H1 (cell line): ENCODE results near the gene SPG11. TPM values are rescaled to one million over a fixed set of nuclear protein-coding genes. Genes with fewer than 3 reads are reported as not detected.

Experiments used
- CTCF ChIA-PET: fragments of 300-600 bp; sonication (Branson Sonifier 250); formaldehyde crosslinking; loops from one replicate; lab custom pipeline; 2021; ENCODE audit not compliant: partially characterized antibody; lab: Charles Lee
- POLR2A ChIA-PET: fragments of 300-600 bp; sonication (Branson Sonifier 250); formaldehyde crosslinking; loops from one replicate; lab custom pipeline; 2021; ENCODE audit warnings: inconsistent platforms; ENCODE audit not compliant: partially characterized antibody; lab: Charles Lee
- DNase-seq, 2 experiments: peaks; one replicate each; pipeline versions ENCODE4 v3.0.0 to v3.0.0-alpha.2; 2010 to 2022; ENCODE audit warnings: low spot score in 2 of 2, low read depth in 1 of 2, mixed read lengths in 1 of 2
- FAIRE-seq: peaks from 2 replicates; lab custom pipeline; 2011; peaks lifted over from hg19 to GRCh38; lab: Jason Lieb, UNC
- H2AFZ ChIP-seq: 2 replicates; pipeline ENCODE4 v1.8.1; 2012; ENCODE audit warnings: low read length, inconsistent platforms
- H2AK5ac ChIP-seq: 2 replicates; pipeline ENCODE4 v1.6.1; 2013; ENCODE audit warnings: low read depth, low read length
- H2BK120ac ChIP-seq: replicated peaks from 2 replicates; pipeline ENCODE3; 2013; ENCODE audit warnings: low read depth, low read length, inconsistent platforms
- H2BK12ac ChIP-seq: 2 replicates; pipeline ENCODE4 v1.6.1; 2013; ENCODE audit warnings: low read depth, low read length
- H2BK15ac ChIP-seq: 2 replicates; pipeline ENCODE4 v1.6.1; 2013; ENCODE audit warnings: low read length
- H2BK20ac ChIP-seq: 2 replicates; pipeline ENCODE4 v1.6.1; 2013; ENCODE audit warnings: low read length
- H2BK5ac ChIP-seq: 2 replicates; pipeline ENCODE4 v1.6.1; 2013; ENCODE audit warnings: low read depth, low read length
- H3K14ac ChIP-seq: 2 replicates; pipeline ENCODE4 v1.6.1; 2013; ENCODE audit warnings: inconsistent platforms; ENCODE audit not compliant: insufficient read length
- H3K18ac ChIP-seq: 2 replicates; pipeline ENCODE4 v1.6.1; 2013; ENCODE audit warnings: low read length; ENCODE audit errors: extremely low read depth
- H3K23ac ChIP-seq: 2 replicates; pipeline ENCODE4 v1.6.1; 2013; ENCODE audit warnings: inconsistent platforms; ENCODE audit not compliant: insufficient read length
- H3K23me2 ChIP-seq: 2 replicates; pipeline ENCODE4 v1.6.1; 2013; ENCODE audit warnings: low read depth, low read length
- H3K27ac ChIP-seq: 2 replicates; pipeline ENCODE4 v1.6.1; 2011; ENCODE audit warnings: low read depth, low read length, inconsistent platforms
- H3K27me3 ChIP-seq, 4 experiments: replicated peaks in 1 of 4; 1 replicate in 1 of 4; 2 replicates in 3 of 4; pipeline versions ENCODE4 v1.6.1 to v1.8.1; 2011 to 2013; ENCODE audit warnings: low read length in 3 of 4, mild to moderate bottlenecking in 3 of 4, inconsistent platforms in 2 of 4, mixed read lengths in 2 of 4, moderate library complexity in 1 of 4; ENCODE audit not compliant: control insufficient read depth in 3 of 4, insufficient read depth in 3 of 4; ENCODE audit errors: extremely low read depth in 1 of 4
- H3K36me3 ChIP-seq, 4 experiments: 2 replicates each; pipeline versions ENCODE4 v1.6.1 to v1.8.1; 2011 to 2013; ENCODE audit warnings: mild to moderate bottlenecking in 4 of 4, low read length in 3 of 4, moderate library complexity in 2 of 4, control low read depth in 1 of 4, inconsistent platforms in 1 of 4; ENCODE audit not compliant: insufficient read depth in 4 of 4, control insufficient read depth in 2 of 4
- H3K4ac ChIP-seq: replicated peaks from 2 replicates; pipeline ENCODE3; 2013; ENCODE audit warnings: low read length, low read depth, mixed read lengths, inconsistent platforms; ENCODE audit not compliant: insufficient read length
- H3K4me1 ChIP-seq, 4 experiments: replicated peaks in 1 of 4; 1 replicate in 1 of 4; 2 replicates in 3 of 4; pipeline versions ENCODE4 v1.6.1 to v1.8.1; 2011 to 2013; ENCODE audit warnings: low read length in 3 of 4, inconsistent platforms in 2 of 4, mixed read lengths in 1 of 4; ENCODE audit not compliant: insufficient read depth in 4 of 4, control insufficient read depth in 3 of 4
- H3K4me2 ChIP-seq, 2 experiments: 2 replicates each; pipeline versions ENCODE4 v1.6.1 to v1.8.1; 2011 to 2013; ENCODE audit warnings: low read depth in 2 of 2, low read length in 2 of 2, control low read depth in 1 of 2, inconsistent platforms in 1 of 2, mild to moderate bottlenecking in 1 of 2; ENCODE audit not compliant: insufficient read depth in 1 of 2
- H3K4me3 ChIP-seq, 4 experiments: fragments of 200-600, 300-600 bp in 1 of 4; sonication (generic), shearing (Covaris generic), sonication (Bioruptor Twin) in 1 of 4; 2 replicates each; pipeline versions ENCODE4 v1.5.1 to v1.8.1; 2011 to 2016; ENCODE audit warnings: low read length in 4 of 4, low read depth in 3 of 4, control low read depth in 2 of 4, inconsistent platforms in 2 of 4, mild to moderate bottlenecking in 2 of 4, mixed read lengths in 1 of 4, moderate library complexity in 1 of 4; ENCODE audit not compliant: insufficient read depth in 2 of 4; ENCODE audit errors: extremely low read depth in 1 of 4
- H3K56ac ChIP-seq: replicated peaks from 2 replicates; pipeline ENCODE3; 2013; ENCODE audit warnings: low read depth, mild to moderate bottlenecking, mixed read lengths, low read length, inconsistent platforms; ENCODE audit not compliant: insufficient read length
- H3K79me1 ChIP-seq: 2 replicates; pipeline ENCODE4 v1.6.1; 2013; ENCODE audit warnings: low read depth, low read length, control low read depth
- H3K79me2 ChIP-seq, 2 experiments: 2 replicates each; pipeline versions ENCODE4 v1.6.1 to v1.8.1; 2012 to 2013; ENCODE audit warnings: low read length in 2 of 2, mild to moderate bottlenecking in 2 of 2, inconsistent platforms in 1 of 2; ENCODE audit not compliant: insufficient read depth in 2 of 2, control insufficient read depth in 1 of 2
- H3K9ac ChIP-seq, 4 experiments: replicated peaks in 1 of 4; 1 replicate in 1 of 4; 2 replicates in 3 of 4; pipeline versions ENCODE4 v1.6.1 to v1.8.1; 2011 to 2013; ENCODE audit warnings: low read depth in 3 of 4, low read length in 3 of 4, control low read depth in 2 of 4, mild to moderate bottlenecking in 2 of 4, moderate library complexity in 2 of 4, inconsistent platforms in 1 of 4; ENCODE audit errors: extremely low read depth in 1 of 4
- H3K9me3 ChIP-seq, 2 experiments: 2 replicates each; pipeline versions ENCODE4 v1.6.1 to v1.8.1; 2012 to 2013; ENCODE audit warnings: mild to moderate bottlenecking in 2 of 2, moderate library complexity in 2 of 2, control low read depth in 1 of 2, inconsistent platforms in 1 of 2, low read depth in 1 of 2, low read length in 1 of 2, mixed read lengths in 1 of 2; ENCODE audit not compliant: insufficient read depth in 2 of 2
- H4K20me1 ChIP-seq, 2 experiments: replicated peaks in 1 of 2; 2 replicates each; pipeline versions ENCODE3 to v1.8.1; 2011 to 2013; ENCODE audit warnings: inconsistent platforms in 2 of 2, low read length in 2 of 2, mild to moderate bottlenecking in 1 of 2; ENCODE audit not compliant: insufficient read depth in 2 of 2, control insufficient read depth in 1 of 2
- H4K5ac ChIP-seq: 2 replicates; pipeline ENCODE4 v1.6.1; 2013; ENCODE audit warnings: low read length, low read depth, mixed read lengths, inconsistent platforms; ENCODE audit not compliant: insufficient read length
- H4K8ac ChIP-seq: 2 replicates; pipeline ENCODE4 v1.8.0; 2013; ENCODE audit warnings: mild to moderate bottlenecking, moderate library complexity, low read length, inconsistent platforms; ENCODE audit not compliant: insufficient read depth; ENCODE audit errors: extremely low read depth
- H4K91ac ChIP-seq: replicated peaks from 2 replicates; pipeline ENCODE3; 2013; ENCODE audit warnings: low read length, mixed read lengths, inconsistent platforms; ENCODE audit not compliant: insufficient read length
- CBX5 ChIP-seq: fragments of 300-800, 300-1000 bp; sonication (generic); IDR thresholded peaks from 2 replicates; pipeline ENCODE4 v1.7.1; 2016; ENCODE audit warnings: antibody characterized with exemption, low read length, low read depth
- CHD2 ChIP-seq: IDR thresholded peaks from 2 replicates; pipeline ENCODE4 v1.6.1; 2012; ENCODE audit warnings: low read length, improper control_type of control experiment
- FOSL1 ChIP-seq: IDR thresholded peaks from 2 replicates; pipeline ENCODE4 v1.6.1; 2011; ENCODE audit warnings: mild to moderate bottlenecking, low read depth, low read length, moderate library complexity; ENCODE audit not compliant: insufficient read depth
- GABPA ChIP-seq: IDR thresholded peaks from 2 replicates; pipeline ENCODE4 v1.6.1; 2011; ENCODE audit warnings: mild to moderate bottlenecking, low read length, moderate library complexity, borderline replicate concordance; ENCODE audit not compliant: insufficient read depth
- GTF2F1 ChIP-seq: IDR thresholded peaks from 2 replicates; pipeline ENCODE4 v1.6.1; 2012; ENCODE audit warnings: low read depth, low read length, improper control_type of control experiment, borderline replicate concordance
- HDAC2 ChIP-seq, 2 experiments: fragments of 300-600 bp in 1 of 2; sonication (generic) in 1 of 2; IDR thresholded peaks; 2 replicates each; pipeline ENCODE4 v1.6.1; 2011 to 2012; ENCODE audit warnings: low read depth in 2 of 2, low read length in 2 of 2, mild to moderate bottlenecking in 2 of 2, moderate library complexity in 2 of 2, borderline replicate concordance in 1 of 2, inconsistent platforms in 1 of 2
- HDAC6 ChIP-seq: IDR thresholded peaks from one replicate; pipeline ENCODE4 v1.7.1; 2012; ENCODE audit warnings: low read depth, mild to moderate bottlenecking, inconsistent platforms, low read length, moderate library complexity
- NANOG ChIP-seq: IDR thresholded peaks from 2 replicates; pipeline ENCODE4 v1.6.1; 2011; ENCODE audit warnings: low read length, low read depth, mild to moderate bottlenecking, inconsistent platforms; ENCODE audit not compliant: insufficient read depth, poor library complexity, severe bottlenecking
- NRF1 ChIP-seq: IDR thresholded peaks from 2 replicates; pipeline ENCODE4 v1.6.1; 2011; ENCODE audit warnings: mild to moderate bottlenecking, low read depth, low read length, improper control_type of control experiment
- POLR2AphosphoS5 ChIP-seq: IDR thresholded peaks from 2 replicates; pipeline ENCODE4 v1.6.1; 2011; ENCODE audit warnings: low read depth, low read length
- RNF2 ChIP-seq: fragments of 200-900, 300-1000 bp; sonication (generic); IDR thresholded peaks from 2 replicates; pipeline ENCODE4 v1.7.1; 2016; ENCODE audit warnings: borderline replicate concordance, low read depth, mild to moderate bottlenecking, antibody characterized with exemption, low read length; ENCODE audit not compliant: poor library complexity, severe bottlenecking; ENCODE audit errors: missing control alignments
- RXRA ChIP-seq: IDR thresholded peaks from 2 replicates; pipeline ENCODE4 v1.6.1; 2011; ENCODE audit warnings: low read depth, mild to moderate bottlenecking, low read length, moderate library complexity; ENCODE audit not compliant: insufficient read depth
- SIN3A ChIP-seq, 2 experiments: IDR thresholded peaks in 1 of 2; conservative IDR thresholded peaks in 1 of 2; 2 replicates each; pipeline ENCODE4 v1.6.1; 2011 to 2012; ENCODE audit warnings: low read length in 2 of 2, improper control_type of control experiment in 1 of 2, low read depth in 1 of 2, mild to moderate bottlenecking in 1 of 2
- WGBS, 2 experiments: shearing (Covaris generic) in 1 of 2; methylation state at CpG; one replicate each; pipeline versions ENCODE4 v1.1.6 to v1.1.7; 2013 to 2015; ENCODE audit warnings: low lambda C conversion rate in 2 of 2, mixed read lengths in 2 of 2, inconsistent platforms in 1 of 2, low coverage in 1 of 2, missing lambda C conversion rate in 1 of 2; ENCODE audit not compliant: insufficient replicate concordance in 2 of 2, insufficient coverage in 1 of 2, insufficient read length in 1 of 2; ENCODE audit errors: extremely low coverage in 1 of 2, missing lambda C conversion rate in 1 of 2; 5-methylcytosine and 5-hydroxymethylcytosine counted together
- polyA plus RNA-seq, 7 experiments: library from polyadenylated mRNA; depleted of rRNA in 3 of 7; stranded (reverse) in 5 of 7; unstranded in 2 of 7; fragments of >200 nt in 5 of 7; fragments of 200-250 nt in 2 of 7; gene quantifications; 1 replicate in 5 of 7; 2 replicates in 1 of 7; 4 replicates in 1 of 7; pipeline versions ENCODE4 v1.2.1 to v1.2.3, GENCODE V29; 2011 to 2013; ENCODE audit warnings: missing spikeins in 2 of 7, mixed read lengths in 2 of 7
- total RNA-seq: library from RNA; stranded (reverse); fragmentation: NEBNext Ultra II Directional; extraction: Animal tissue kit (Norgen Biotek cat#: 25700); gene quantifications from 2 replicates; pipeline ENCODE4 v1.2.1, GENCODE V29; 2021

SPG11 gene
- total and polyA plus RNA-seq, 2 of the 8 experiments (the other 6 are each of a cell fraction or from before 2014, with no cell fraction given), result 37.1 to 38.6 TPM

DNA sequence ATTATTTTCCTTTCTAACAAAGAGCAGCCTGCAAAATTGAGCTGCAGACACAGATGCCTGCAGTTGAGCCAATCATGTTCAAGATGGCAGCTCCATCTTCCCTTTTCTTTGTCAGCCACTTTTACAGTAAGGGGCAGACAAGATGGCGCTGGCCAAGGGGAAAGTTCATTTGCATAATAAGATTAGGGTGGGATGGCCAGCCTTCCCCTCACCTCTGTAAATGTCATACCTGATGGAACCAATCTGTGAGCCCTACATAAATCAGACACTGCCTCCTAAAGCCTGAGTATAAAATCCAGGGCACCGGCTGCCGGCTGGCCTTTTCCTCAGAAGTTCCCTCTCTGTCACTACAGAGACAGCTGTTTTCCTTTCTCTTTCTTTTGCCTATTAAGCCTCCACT, 31.8 kb upstream of the SPG11 start:
- no peak overlapping the region for H2BK15ac ChIP-seq
- no peak overlapping the region for H3K23ac ChIP-seq
- no peak overlapping the region for H4K8ac ChIP-seq
- no peak overlapping the region for H2BK5ac ChIP-seq
- ChIA-PET CTCF (interaction anchor here (0.6 to 1.2 kb wide), 4 partner anchors 14 to 342 kb away, joined by 3 to 4 read pairs (median 4); partner anchors contain the start of gene TRIM69), POLR2A (interaction anchor here (0.6 to 1.5 kb wide), 3 partner anchors 32 to 508 kb away, joined by 3 to 4 read pairs (median 4); no protein-coding TSS in a partner anchor)
- H3K36me3 ChIP-seq, result no peaks in the 10 kb centered on the region
- H2BK12ac ChIP-seq, result no peak overlapping the region
- H3K27ac ChIP-seq, result no peak overlapping the region
- 0 out of 2 replicates have a peak overlapping the region, but pooled peaks have one; percentile 21 for H2AFZ ChIP-seq
- H4K5ac ChIP-seq, result no peak overlapping the region
- H2BK120ac ChIP-seq, result no peak overlapping the region
- H3K9me3 ChIP-seq, result no peaks in the 10 kb centered on the region
- H3K14ac ChIP-seq, result no peak overlapping the region
- WGBS, 2 experiments, result 96% methylated on average over 3 of the region's 3 CpGs; no CpG with 5 or more reads in 1 of the 2 experiments
- H2BK20ac ChIP-seq, result no peak overlapping the region
- no peaks in the 10 kb centered on the region for H3K27me3 ChIP-seq
- H3K56ac ChIP-seq, result no peak overlapping the region
- H3K4me1 ChIP-seq, result no peaks in the 10 kb centered on the region
- no peak overlapping the region for H3K4me2 ChIP-seq
- no peak overlapping the region for H3K4me3 ChIP-seq
- FAIRE-seq, result no peak
- no peaks in the 10 kb centered on the region for H3K79me1 ChIP-seq
- no peaks in the 10 kb centered on the region for H3K23me2 ChIP-seq
- no peak overlapping the region for H2AK5ac ChIP-seq
- no peaks in the 10 kb centered on the region for H3K79me2 ChIP-seq
- H3K4ac ChIP-seq, result no peak overlapping the region
- H4K91ac ChIP-seq, result no peak overlapping the region
- H3K9ac ChIP-seq, result no peak overlapping the region
- H4K20me1 ChIP-seq, result no peaks in the 10 kb centered on the region
- DNase-seq, result no peak
- H3K18ac ChIP-seq, result no peak overlapping the region
- no peak for TF ChIP-seq GTF2F1
- TF ChIP-seq GABPA, result no peak
- no peak for TF ChIP-seq NANOG
- no peak for TF ChIP-seq RNF2
- TF ChIP-seq SIN3A (conservative IDR thresholded peaks at IDR 0.05 in 1 of 2, IDR thresholded peaks at IDR 0.05 in 1 of 2; ENCODE audit: low read depth in 1 of 2, low read length in 2 of 2), result no peak
- no peak for TF ChIP-seq CBX5
- TF ChIP-seq CHD2, result no peak
- TF ChIP-seq HDAC2 (IDR thresholded peaks at IDR 0.05; ENCODE audit: borderline replicate concordance in 1 of 2, low read depth in 2 of 2, low read length in 2 of 2), result no peak
- no peak for TF ChIP-seq RXRA
- TF ChIP-seq NRF1, result no peak
- no peak for TF ChIP-seq FOSL1
- no peak for TF ChIP-seq HDAC6
- TF ChIP-seq POLR2AphosphoS5, result no peak
